IPS-18a (cell line): ENCODE results near the gene MIXL1.
"Not testable (repeated sequence)": the region's sequence is repeated elsewhere in the genome, so short reads cannot be mapped to it uniquely, and the experiment has no call there.

Source experiments
- H3K27ac ChIP-seq: one replicate; pipeline ENCODE4 v1.5.1; 2013; ENCODE audit warnings: low read length
- H3K27me3 ChIP-seq: one replicate; pipeline ENCODE4 v1.6.1; 2013; ENCODE audit warnings: mild to moderate bottlenecking, low read length; ENCODE audit not compliant: control insufficient read depth, insufficient read depth
- H3K36me3 ChIP-seq: one replicate; pipeline ENCODE4 v1.6.1; 2013; ENCODE audit warnings: low read depth, low read length; ENCODE audit not compliant: control insufficient read depth
- H3K4me1 ChIP-seq: one replicate; pipeline ENCODE4 v1.6.1; 2013; ENCODE audit warnings: low read depth, low read length; ENCODE audit not compliant: control insufficient read depth
- H3K4me3 ChIP-seq: one replicate; pipeline ENCODE4 v1.5.1; 2013; ENCODE audit warnings: low read length
- H3K9ac ChIP-seq: one replicate; pipeline ENCODE4 v1.6.1; 2013; ENCODE audit warnings: mild to moderate bottlenecking, low read length, moderate library complexity
- H3K9me3 ChIP-seq: one replicate; pipeline ENCODE4 v1.6.1; 2013; ENCODE audit warnings: low read depth, low read length; ENCODE audit not compliant: control insufficient read depth

MIXL1 gene

DNA sequence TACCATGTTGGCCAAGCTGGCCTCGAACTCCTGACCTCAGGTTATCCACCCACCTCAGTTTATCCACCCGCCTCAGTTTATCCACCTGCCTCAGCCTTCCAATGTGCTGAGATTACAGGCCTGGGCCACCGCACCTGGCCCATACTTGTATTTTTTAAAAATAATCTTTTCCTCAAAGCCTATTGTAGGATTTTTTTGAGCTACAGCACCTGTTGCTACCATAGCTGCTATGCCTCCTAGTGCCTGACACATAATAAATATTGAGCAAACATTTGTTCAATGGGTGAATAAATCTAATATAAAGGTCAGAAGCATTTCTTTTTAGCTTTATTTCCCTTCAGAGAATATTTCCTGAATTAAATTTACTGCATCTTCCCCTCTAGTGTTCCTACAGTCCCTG lies 21.2 kb upstream of the MIXL1 start:
- no peak overlapping the region for H3K27ac ChIP-seq
- H3K9me3 ChIP-seq: no peaks in the 10 kb centered on the region
- H3K4me3 ChIP-seq: no peak overlapping the region
- H3K4me1 ChIP-seq: peaks cover 3% of the 10 kb centered on the region
- no peaks in the 10 kb centered on the region for H3K27me3 ChIP-seq
- H3K9ac ChIP-seq: no peak overlapping the region
- no peaks in the 10 kb centered on the region for H3K36me3 ChIP-seq

DNA sequence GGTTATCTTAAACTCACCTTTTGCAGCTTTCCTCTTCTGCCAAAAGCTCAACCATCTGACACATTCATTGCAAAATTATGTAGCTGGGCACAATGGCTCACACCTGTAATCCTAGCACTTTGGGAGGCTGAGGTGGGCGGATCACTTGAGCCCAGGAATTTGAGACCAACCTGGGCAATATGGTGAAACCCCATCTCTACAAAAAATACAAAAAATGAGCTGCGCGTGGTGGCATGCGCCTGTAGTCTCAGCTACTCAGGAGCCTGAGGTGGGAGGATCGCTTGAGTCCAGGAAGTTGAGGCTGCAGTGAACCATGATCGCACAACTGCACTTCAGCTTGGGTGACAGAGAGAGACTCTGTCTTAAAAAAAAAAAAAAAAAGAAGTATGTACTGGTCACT lies 20.8 kb upstream of the MIXL1 start:
- H3K27ac ChIP-seq, H3K4me3 ChIP-seq: not testable (repeated sequence)

DNA sequence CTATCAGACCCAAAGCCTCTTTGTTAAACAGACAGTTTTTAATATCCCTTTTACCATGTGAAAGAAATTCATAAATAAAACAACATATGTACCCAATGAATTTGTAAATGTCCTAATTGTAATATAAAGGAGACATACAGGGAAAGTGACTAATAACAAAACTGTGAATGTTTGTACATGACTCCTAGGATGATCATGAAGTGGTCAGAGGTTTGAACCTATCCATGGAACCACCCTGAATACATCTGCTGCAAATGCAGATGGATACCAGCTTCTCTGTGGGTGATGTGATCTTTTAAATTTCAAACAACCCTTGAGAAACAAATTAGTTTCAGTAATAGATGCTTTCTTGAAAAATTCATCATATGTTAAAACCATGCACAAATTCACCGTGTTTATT lies 20.2 kb upstream of the MIXL1 start:
- no peaks in the 10 kb centered on the region for H3K27me3 ChIP-seq
- no peaks in the 10 kb centered on the region for H3K36me3 ChIP-seq
- H3K4me3 ChIP-seq: no peak overlapping the region
- no peak overlapping the region for H3K27ac ChIP-seq
- peaks cover 3% of the 10 kb centered on the region for H3K4me1 ChIP-seq
- H3K9me3 ChIP-seq: no peaks in the 10 kb centered on the region
- H3K9ac ChIP-seq: no peak overlapping the region

More for the DNA sequence above, 20.8 kb upstream of the MIXL1 start:
- not testable (repeated sequence) for H3K9ac ChIP-seq, H3K36me3 ChIP-seq, H3K4me1 ChIP-seq, H3K9me3 ChIP-seq, H3K27me3 ChIP-seq

DNA sequence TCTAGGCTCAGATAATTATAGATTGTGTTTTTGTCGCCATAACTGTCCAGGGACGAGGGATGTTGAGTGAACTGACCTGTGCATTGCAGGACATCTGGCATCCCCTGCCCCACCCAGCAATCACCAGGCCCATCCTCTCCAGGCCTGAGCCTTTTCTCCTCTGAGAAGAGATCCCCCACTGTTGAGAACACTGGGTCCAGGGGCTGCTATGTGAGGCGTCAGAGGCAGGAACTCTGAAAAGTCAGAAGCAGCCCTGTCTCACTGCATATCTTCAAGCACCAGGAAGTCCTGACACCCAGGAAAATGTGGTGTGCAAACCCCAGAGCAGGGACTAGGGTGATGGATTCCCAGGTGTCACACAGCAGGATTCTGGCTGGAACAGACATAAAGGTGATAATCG lies 19.8 kb upstream of the MIXL1 start:
- no peaks in the 10 kb centered on the region for H3K27me3 ChIP-seq
- no peak overlapping the region for H3K27ac ChIP-seq
- no peak overlapping the region for H3K4me3 ChIP-seq
- no peak overlapping the region for H3K9ac ChIP-seq
- no peaks in the 10 kb centered on the region for H3K36me3 ChIP-seq
- peaks cover 3% of the 10 kb centered on the region for H3K4me1 ChIP-seq
- no peaks in the 10 kb centered on the region for H3K9me3 ChIP-seq

- no peak overlapping the region for H3K27ac ChIP-seq
- no peaks in the 10 kb centered on the region for H3K36me3 ChIP-seq
- peaks cover 3% of the 10 kb centered on the region for H3K4me1 ChIP-seq
- no peak overlapping the region for H3K9ac ChIP-seq
- no peaks in the 10 kb centered on the region for H3K9me3 ChIP-seq
- no peaks in the 10 kb centered on the region for H3K27me3 ChIP-seq
- no peak overlapping the region for H3K4me3 ChIP-seq
Measured at GRCh38 chr1:226204198-226204597, 19.3 kb upstream of the MIXL1 start.

GRCh38 chr1:226207048-226207447 lies 16.4 kb upstream of the MIXL1 start:
- no peaks in the 10 kb centered on the region for H3K36me3 ChIP-seq
- no peaks in the 10 kb centered on the region for H3K9me3 ChIP-seq
- H3K9ac ChIP-seq: no peak overlapping the region
- no peak overlapping the region for H3K27ac ChIP-seq
- peaks cover 22% of the 10 kb centered on the region for H3K4me1 ChIP-seq
- no peak overlapping the region for H3K4me3 ChIP-seq
- H3K27me3 ChIP-seq: peaks cover 8% of the 10 kb centered on the region

DNA sequence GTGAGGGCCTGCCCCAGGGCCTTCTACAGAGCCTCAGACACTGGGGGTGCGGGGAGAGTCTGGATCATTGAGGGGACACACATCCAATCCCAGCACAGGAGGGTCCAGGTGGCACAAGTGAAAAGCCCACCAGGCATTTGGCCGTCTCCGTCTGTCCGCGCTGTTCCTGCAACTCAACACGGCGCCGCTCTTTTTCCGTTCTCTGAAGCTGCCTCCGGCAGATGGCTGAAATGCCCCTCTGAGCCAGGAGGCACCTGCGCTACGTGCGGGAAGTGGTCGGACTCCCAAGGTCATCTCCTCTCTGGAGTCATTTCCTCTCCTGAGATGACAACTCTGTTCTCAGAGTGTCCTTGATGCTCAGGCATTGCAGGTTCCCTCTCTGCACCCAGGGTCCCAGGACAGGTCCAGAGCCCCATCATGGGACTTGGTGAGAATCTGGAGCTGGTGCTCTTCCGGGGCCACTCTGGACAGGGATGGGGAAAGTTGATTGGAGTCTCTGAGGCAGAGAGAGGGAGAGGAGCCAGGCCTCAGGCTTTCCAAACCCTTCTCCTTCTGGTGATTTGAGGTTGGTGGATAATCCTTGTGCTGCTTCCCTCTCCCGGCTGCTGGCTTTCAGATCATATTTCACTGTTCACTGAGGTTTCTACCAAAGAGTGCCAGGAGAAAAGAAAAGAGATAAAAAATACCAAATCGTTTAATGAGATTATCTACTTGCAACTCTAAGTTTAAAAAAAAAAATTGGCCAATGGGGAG lies 14.0 kb upstream of the MIXL1 start:
- no peak overlapping the region for H3K9ac ChIP-seq
- H3K4me1 ChIP-seq: peaks cover 25% of the 10 kb centered on the region
- no peaks in the 10 kb centered on the region for H3K36me3 ChIP-seq
- H3K27me3 ChIP-seq: peaks cover 8% of the 10 kb centered on the region
- H3K9me3 ChIP-seq: no peaks in the 10 kb centered on the region
- H3K4me3 ChIP-seq: no peak overlapping the region
- no peak overlapping the region for H3K27ac ChIP-seq

GRCh38 chr1:226210571-226211176 lies 12.8 kb upstream of the MIXL1 start:
- Histone ChIP-seq H3K27ac (no peak overlapping the region), H3K4me1 (peaks cover 32% of the 10 kb centered on the region), H3K36me3 (no peaks in the 10 kb centered on the region), H3K9ac (no peak overlapping the region), H3K27me3 (peaks cover 8% of the 10 kb centered on the region), H3K9me3 (no peaks in the 10 kb centered on the region), H3K4me3 (no peak overlapping the region)

- Histone ChIP-seq H3K9me3 (no peaks in the 10 kb centered on the region), H3K4me3 (no peak overlapping the region), H3K27me3 (peaks cover 8% of the 10 kb centered on the region), H3K36me3 (no peaks in the 10 kb centered on the region), H3K27ac (no peak overlapping the region), H3K9ac (no peak overlapping the region), H3K4me1 (peaks cover 34% of the 10 kb centered on the region)
Measured at GRCh38 chr1:226211181-226211821, 12.2 kb upstream of the MIXL1 start.

DNA sequence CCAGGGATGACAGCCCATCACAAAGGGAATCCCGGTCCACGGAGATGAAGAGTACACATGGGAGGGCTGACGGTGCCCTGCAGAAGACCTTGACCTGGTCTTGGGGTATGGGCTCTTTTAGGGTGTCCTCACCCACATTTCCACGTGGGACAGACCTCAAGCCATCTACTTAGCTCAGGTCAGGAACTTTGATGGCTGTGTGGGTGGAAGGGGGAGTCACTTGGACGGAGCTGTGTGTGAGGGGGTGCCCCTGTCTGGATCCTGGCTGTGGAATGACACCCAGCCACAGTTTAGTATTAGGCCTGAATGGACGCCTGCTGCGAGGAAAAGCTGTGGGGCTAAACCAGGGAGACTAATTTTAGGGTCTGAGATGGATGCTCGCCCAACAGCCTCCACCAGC lies 10.9 kb upstream of the MIXL1 start:
- H3K27ac ChIP-seq: no peak overlapping the region
- H3K36me3 ChIP-seq: no peaks in the 10 kb centered on the region
- no peaks in the 10 kb centered on the region for H3K9me3 ChIP-seq
- no peak overlapping the region for H3K4me3 ChIP-seq
- peaks cover 8% of the 10 kb centered on the region for H3K27me3 ChIP-seq
- H3K4me1 ChIP-seq: peaks cover 34% of the 10 kb centered on the region
- no peak overlapping the region for H3K9ac ChIP-seq

- H3K27me3 ChIP-seq: no peaks in the 10 kb centered on the region
- no peaks in the 10 kb centered on the region for H3K9me3 ChIP-seq
- H3K4me1 ChIP-seq: peaks cover 27% of the 10 kb centered on the region
- no peaks in the 10 kb centered on the region for H3K36me3 ChIP-seq
- no peak overlapping the region for H3K27ac ChIP-seq
- no peak overlapping the region for H3K9ac ChIP-seq
- H3K4me3 ChIP-seq: no peak overlapping the region
Measured at GRCh38 chr1:226215239-226215638, 8.2 kb upstream of the MIXL1 start.

DNA sequence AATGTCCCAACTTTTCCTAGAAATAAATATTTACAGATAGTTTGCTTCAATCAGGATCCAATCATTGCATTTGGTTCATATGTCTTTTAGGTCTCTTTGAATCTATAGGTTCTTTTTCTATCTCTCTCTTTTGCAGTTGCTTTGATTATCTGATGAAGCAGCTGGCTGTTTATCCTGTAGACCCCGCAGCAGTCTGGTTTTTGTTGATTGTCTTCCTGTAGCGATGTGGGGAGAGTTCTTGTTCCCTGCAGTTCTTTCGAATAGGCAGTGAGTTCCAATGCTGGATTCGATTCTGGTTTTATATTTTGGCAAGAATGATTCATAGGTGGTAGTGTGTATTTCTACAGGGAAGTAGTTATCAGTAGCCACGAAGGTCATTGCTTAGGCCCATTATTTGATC lies 7.4 kb upstream of the MIXL1 start:
- Histone ChIP-seq H3K36me3 (no peaks in the 10 kb centered on the region), H3K4me1 (peaks cover 27% of the 10 kb centered on the region), H3K27ac (no peak overlapping the region), H3K4me3 (no peak overlapping the region), H3K9ac (peak overlapping the region; percentile 11), H3K27me3 (no peaks in the 10 kb centered on the region), H3K9me3 (no peaks in the 10 kb centered on the region)
